Tongue (tissue), 3 donors: ENCODE measurements around the gene TEKT4. TPM values are rescaled to one million over a fixed set of nuclear protein-coding genes. Genes with fewer than 3 reads are reported as not detected.
"Not testable (repeated sequence)": the region's sequence is repeated elsewhere in the genome, so short reads cannot be mapped to it uniquely, and the experiment has no call there.

Experiments
- DNase-seq: peaks from one replicate; pipeline ENCODE4 v3.0.0-alpha.2; 2015
- small RNA-seq: library from RNA; depleted of rRNA; stranded (forward); fragments of <200 nt; gene quantifications from one replicate; pipeline ENCODE3, GENCODE V24; 2014; ENCODE audit warnings: low replicate concordance
- total RNA-seq: library from RNA; depleted of rRNA; stranded (reverse); fragments of >200 nt; gene quantifications from one replicate; pipeline ENCODE4 v1.2.3, GENCODE V29; 2014

TEKT4 gene
- total RNA-seq, 1 donor from 2014 or later, result not detected

GRCh38 chr2:94875820-94876522 lies 4.7 kb downstream of the TEKT4 start:
- no peak for DNase-seq

- DNase-seq, result no peak
Observed at GRCh38 chr2:94876523-94876863, 5.3 kb downstream of the TEKT4 start.

GRCh38 chr2:94877129-94877528 lies 5.9 kb downstream of the TEKT4 start:
- DNase-seq, result no peak

GRCh38 chr2:94878575-94878974 lies 7.3 kb downstream of the TEKT4 start:
- DNase-seq, result not testable (repeated sequence)

GRCh38 chr2:94879314-94879981 lies 8.2 kb downstream of the TEKT4 start:
- DNase-seq, result no peak

GRCh38 chr2:94879982-94880377 lies 8.8 kb downstream of the TEKT4 start:
- no peak for DNase-seq

GRCh38 chr2:94880507-94880906 lies 9.3 kb downstream of the TEKT4 start:
- no peak for DNase-seq

GRCh38 chr2:94881070-94881469 lies 9.8 kb downstream of the TEKT4 start:
- DNase-seq, result no peak

- DNase-seq, result no peak
Observed at GRCh38 chr2:94890234-94890633, 19.0 kb downstream of the TEKT4 start.

GRCh38 chr2:94895273-94895672 lies 24.0 kb downstream of the TEKT4 start:
- not testable (repeated sequence) for DNase-seq

- not testable (repeated sequence) for DNase-seq
Observed at GRCh38 chr2:94906976-94907375, 35.7 kb downstream of the TEKT4 start.

GRCh38 chr2:94923196-94923595 lies 52.0 kb downstream of the TEKT4 start:
- no peak for DNase-seq

GRCh38 chr2:94924999-94925398 lies 53.8 kb downstream of the TEKT4 start:
- not testable (repeated sequence) for DNase-seq

Small RNA genes within 50 kb of the gene (small RNA-seq; reads per million reads assigned to genes)
- gene RNU6-1320P, result not detected

Other genes with a start within 250 kb of the TEKT4 start
- gene MAL, start 154.3 kb downstream of the TEKT4 start, total RNA-seq, result 16.9 TPM